H1 (cell line): Measurements from ENCODE around the gene PHLDA2.

ENCODE experiments used
- CBX5 ChIP-seq: fragments of 300-800, 300-1000 bp; sonication (generic); IDR thresholded peaks from 2 replicates; pipeline ENCODE4 v1.7.1; 2016; ENCODE audit warnings: antibody characterized with exemption, low read length, low read depth
- CHD2 ChIP-seq: IDR thresholded peaks from 2 replicates; pipeline ENCODE4 v1.6.1; 2012; ENCODE audit warnings: low read length, improper control_type of control experiment
- CREB1 ChIP-seq: IDR thresholded peaks from 2 replicates; pipeline ENCODE4 v1.6.1; 2012; ENCODE audit warnings: inconsistent platforms
- GABPA ChIP-seq: IDR thresholded peaks from 2 replicates; pipeline ENCODE4 v1.6.1; 2011; ENCODE audit warnings: mild to moderate bottlenecking, low read length, moderate library complexity, borderline replicate concordance; ENCODE audit not compliant: insufficient read depth
- KDM4A ChIP-seq: IDR thresholded peaks from one replicate; pipeline ENCODE4 v1.7.1; 2012; ENCODE audit warnings: low read depth, mild to moderate bottlenecking, moderate library complexity, low read length, inconsistent platforms; ENCODE audit not compliant: severe bottlenecking
- POLR2A ChIP-seq, 2 experiments: IDR thresholded peaks; 1 replicate in 1 of 2; 2 replicates in 1 of 2; pipeline ENCODE4 v1.6.1; 2011; ENCODE audit warnings: low read depth in 2 of 2, low read length in 2 of 2, mild to moderate bottlenecking in 2 of 2; ENCODE audit errors: control extremely low read depth in 1 of 2
- RAD21 ChIP-seq, 2 experiments: IDR thresholded peaks in 1 of 2; conservative IDR thresholded peaks in 1 of 2; 2 replicates each; pipeline ENCODE4 v1.6.1; 2011; ENCODE audit warnings: low read depth in 2 of 2, low read length in 2 of 2, improper control_type of control experiment in 1 of 2, inconsistent platforms in 1 of 2, mild to moderate bottlenecking in 1 of 2, moderate library complexity in 1 of 2
- RXRA ChIP-seq: IDR thresholded peaks from 2 replicates; pipeline ENCODE4 v1.6.1; 2011; ENCODE audit warnings: low read depth, mild to moderate bottlenecking, low read length, moderate library complexity; ENCODE audit not compliant: insufficient read depth
- SP2 ChIP-seq: IDR thresholded peaks from 2 replicates; pipeline ENCODE4 v1.6.1; 2012; ENCODE audit warnings: mild to moderate bottlenecking, low read length, inconsistent platforms
- TBP ChIP-seq: IDR thresholded peaks from 2 replicates; pipeline ENCODE4 v1.6.1; 2011; ENCODE audit warnings: low read depth, low read length, improper control_type of control experiment
- ZNF274 ChIP-seq: IDR thresholded peaks from 2 replicates; pipeline ENCODE4 v1.7.0; 2012; ENCODE audit warnings: low read length, borderline replicate concordance; ENCODE audit errors: extremely low read depth
- TF ChIP-seq, protein P1 (sequence below): IDR thresholded peaks from 2 replicates; pipeline ENCODE4 v1.6.1; 2012; ENCODE audit warnings: inconsistent platforms
- TF ChIP-seq, protein P2 (sequence below), 3 experiments: IDR thresholded peaks; 1 replicate in 2 of 3; 2 replicates in 1 of 3; pipeline versions ENCODE4 v1.5.1 to v1.6.1; 2011; ENCODE audit warnings: low read length in 3 of 3, mild to moderate bottlenecking in 3 of 3, inconsistent platforms in 2 of 3, low read depth in 1 of 3, moderate library complexity in 1 of 3; ENCODE audit not compliant: insufficient read depth in 1 of 3; ENCODE audit errors: control extremely low read depth in 1 of 3

DNA sequence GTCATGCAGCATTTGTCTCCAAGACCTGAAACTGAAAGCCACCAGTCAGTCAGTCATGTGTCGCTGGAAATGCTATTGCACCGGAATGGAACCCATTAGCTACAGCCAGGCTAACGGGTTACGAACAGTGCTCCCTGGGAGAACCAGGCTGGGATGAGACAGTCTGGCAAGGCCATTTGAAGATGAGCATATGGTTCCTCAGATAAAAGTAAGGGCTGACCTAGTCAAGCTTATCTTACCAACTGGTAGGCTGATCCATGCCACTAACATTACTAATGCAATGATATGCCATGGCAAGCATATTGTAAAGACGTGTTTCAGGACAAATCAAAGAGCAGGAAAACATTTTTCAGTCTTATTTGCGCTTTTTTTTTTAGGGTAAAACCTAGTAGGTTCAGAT is 34.5 kb upstream of the PHLDA2 start:
- TF ChIP-seq RAD21 (IDR thresholded peaks at IDR 0.05 in 1 of 2, conservative IDR thresholded peaks at IDR 0.05 in 1 of 2; ENCODE audit: low read depth in 2 of 2, low read length in 2 of 2) = no peak
- no peak for TF ChIP-seq CHD2
- TF ChIP-seq, protein P1, sequence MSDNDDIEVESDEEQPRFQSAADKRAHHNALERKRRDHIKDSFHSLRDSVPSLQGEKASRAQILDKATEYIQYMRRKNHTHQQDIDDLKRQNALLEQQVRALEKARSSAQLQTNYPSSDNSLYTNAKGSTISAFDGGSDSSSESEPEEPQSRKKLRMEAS = no peak
- TF ChIP-seq KDM4A = no peak
- no peak for TF ChIP-seq TBP
- TF ChIP-seq, protein P2, sequence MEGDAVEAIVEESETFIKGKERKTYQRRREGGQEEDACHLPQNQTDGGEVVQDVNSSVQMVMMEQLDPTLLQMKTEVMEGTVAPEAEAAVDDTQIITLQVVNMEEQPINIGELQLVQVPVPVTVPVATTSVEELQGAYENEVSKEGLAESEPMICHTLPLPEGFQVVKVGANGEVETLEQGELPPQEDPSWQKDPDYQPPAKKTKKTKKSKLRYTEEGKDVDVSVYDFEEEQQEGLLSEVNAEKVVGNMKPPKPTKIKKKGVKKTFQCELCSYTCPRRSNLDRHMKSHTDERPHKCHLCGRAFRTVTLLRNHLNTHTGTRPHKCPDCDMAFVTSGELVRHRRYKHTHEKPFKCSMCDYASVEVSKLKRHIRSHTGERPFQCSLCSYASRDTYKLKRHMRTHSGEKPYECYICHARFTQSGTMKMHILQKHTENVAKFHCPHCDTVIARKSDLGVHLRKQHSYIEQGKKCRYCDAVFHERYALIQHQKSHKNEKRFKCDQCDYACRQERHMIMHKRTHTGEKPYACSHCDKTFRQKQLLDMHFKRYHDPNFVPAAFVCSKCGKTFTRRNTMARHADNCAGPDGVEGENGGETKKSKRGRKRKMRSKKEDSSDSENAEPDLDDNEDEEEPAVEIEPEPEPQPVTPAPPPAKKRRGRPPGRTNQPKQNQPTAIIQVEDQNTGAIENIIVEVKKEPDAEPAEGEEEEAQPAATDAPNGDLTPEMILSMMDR (IDR thresholded peaks at IDR 0.05; ENCODE audit: control extremely low read depth in 1 of 3, insufficient read depth in 1 of 3, low read depth in 1 of 3, low read length in 3 of 3) = no peak
- no peak for TF ChIP-seq GABPA
- no peak for TF ChIP-seq POLR2A (IDR thresholded peaks at IDR 0.05; ENCODE audit: control extremely low read depth in 1 of 2, low read depth in 2 of 2, low read length in 2 of 2)
- TF ChIP-seq RXRA = no peak
- no peak for TF ChIP-seq CBX5
- TF ChIP-seq ZNF274 = no peak
- TF ChIP-seq CREB1 = no peak
- TF ChIP-seq SP2 = no peak
